Myometrial cell (primary cell): ENCODE results near the gene ZNF267. TPM values are rescaled to one million over a fixed set of nuclear protein-coding genes. Genes with fewer than 3 reads are reported as not detected.

Experiments
- total RNA-seq: library from RNA; depleted of rRNA; stranded (reverse); fragments of >200 nt; gene quantifications from 2 replicates; pipeline ENCODE4 v1.2.3, GENCODE V29; 2015

The ZNF267 gene
- 3.2 and 5.7 TPM in 2 replicates for total RNA-seq

GRCh38 chr16:31873556-31874365 is at the start of gene ZNF267:
TSS of gene ZNF267 (plus strand) at chr16:31873807. CDS start at chr16:31873967, 160 bp downstream.

